RWPE1 (cell line): ENCODE measurements around the gene LRRC10.

Experiments
- CTCF ChIA-PET: fragments of 350-600 bp; sonication (Branson Sonifier 250); formaldehyde crosslinking; extraction: SDS; loops from one replicate; lab custom pipeline; 2021; lab: Yijun Ruan, JAX
- POLR2A ChIA-PET: fragments of 400-600 bp; formaldehyde crosslinking; extraction: SDS; loops from one replicate; lab custom pipeline; 2020; ENCODE audit warnings: antibody characterized with exemption; ENCODE audit not compliant: low non-redundant PET; lab: Yijun Ruan, JAX
- DNase-seq: peaks from one replicate; pipeline ENCODE4 v3.0.0; 2012; ENCODE audit warnings: low spot score
- H3K27ac ChIP-seq: fragments of 450-650 bp; 2 replicates; pipeline ENCODE4 v1.5.1; 2017
- TF ChIP-seq, protein P1 (sequence below): fragments of 450-650 bp; conservative IDR thresholded peaks from 2 replicates; pipeline ENCODE4 v1.5.1; 2017; ENCODE audit warnings: low read depth, mild to moderate bottlenecking

The LRRC10 gene

DNA sequence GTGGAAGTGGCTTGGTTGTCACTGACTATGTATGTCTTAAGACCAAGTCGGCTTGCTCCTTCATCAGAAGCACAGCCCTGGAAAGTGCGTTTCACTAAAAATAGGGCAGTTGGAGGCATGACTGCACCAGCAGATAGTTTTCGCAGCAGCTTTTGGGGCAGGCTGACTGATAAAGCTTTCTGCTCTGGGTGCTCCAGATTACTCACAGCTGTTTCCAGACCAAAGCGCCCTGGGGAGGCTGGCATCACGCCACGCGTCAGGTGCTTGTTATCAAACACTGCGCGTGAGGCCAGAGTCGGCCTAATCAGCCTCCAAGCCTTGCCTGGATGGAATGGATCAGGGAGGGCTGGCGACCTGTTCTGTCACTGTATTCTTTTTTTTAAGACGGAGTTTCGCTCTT lies 13.3 kb upstream of the LRRC10 start:
- CTCF ChIA-PET, result interaction anchor here (0.8 kb wide), 1 partner anchor 146 kb away, joined by 3 read pairs; no protein-coding TSS in a partner anchor
- TF ChIP-seq, protein P1, sequence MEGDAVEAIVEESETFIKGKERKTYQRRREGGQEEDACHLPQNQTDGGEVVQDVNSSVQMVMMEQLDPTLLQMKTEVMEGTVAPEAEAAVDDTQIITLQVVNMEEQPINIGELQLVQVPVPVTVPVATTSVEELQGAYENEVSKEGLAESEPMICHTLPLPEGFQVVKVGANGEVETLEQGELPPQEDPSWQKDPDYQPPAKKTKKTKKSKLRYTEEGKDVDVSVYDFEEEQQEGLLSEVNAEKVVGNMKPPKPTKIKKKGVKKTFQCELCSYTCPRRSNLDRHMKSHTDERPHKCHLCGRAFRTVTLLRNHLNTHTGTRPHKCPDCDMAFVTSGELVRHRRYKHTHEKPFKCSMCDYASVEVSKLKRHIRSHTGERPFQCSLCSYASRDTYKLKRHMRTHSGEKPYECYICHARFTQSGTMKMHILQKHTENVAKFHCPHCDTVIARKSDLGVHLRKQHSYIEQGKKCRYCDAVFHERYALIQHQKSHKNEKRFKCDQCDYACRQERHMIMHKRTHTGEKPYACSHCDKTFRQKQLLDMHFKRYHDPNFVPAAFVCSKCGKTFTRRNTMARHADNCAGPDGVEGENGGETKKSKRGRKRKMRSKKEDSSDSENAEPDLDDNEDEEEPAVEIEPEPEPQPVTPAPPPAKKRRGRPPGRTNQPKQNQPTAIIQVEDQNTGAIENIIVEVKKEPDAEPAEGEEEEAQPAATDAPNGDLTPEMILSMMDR, result no peak
- POLR2A ChIA-PET, result no interaction called here
- H3K27ac ChIP-seq, result no peak overlapping the region
- DNase-seq, result no peak

DNA sequence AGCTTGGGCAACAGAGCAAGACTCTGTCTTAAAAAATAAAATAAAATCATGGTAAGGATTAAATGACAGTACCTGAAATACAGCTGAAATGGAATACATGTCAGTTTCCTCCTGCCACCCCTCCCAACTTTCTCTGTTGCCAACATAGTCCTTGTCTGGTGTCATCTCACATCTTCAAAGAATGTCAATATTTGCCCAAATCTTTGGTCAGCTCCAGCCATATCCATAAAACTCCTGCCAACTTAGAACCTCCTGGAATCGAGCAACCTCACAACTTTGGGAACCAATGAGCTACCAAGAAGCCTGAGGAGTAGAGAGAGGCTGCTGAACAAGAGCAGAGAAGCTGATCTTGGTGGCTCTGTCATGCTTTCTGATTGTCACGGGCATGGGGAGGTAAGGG lies 10.8 kb upstream of the LRRC10 start:
- CTCF ChIA-PET, result interaction anchor here (0.6 kb wide), 1 partner anchor 11 kb away, joined by 4 read pairs; no protein-coding TSS in a partner anchor
- POLR2A ChIA-PET, result no interaction called here
- H3K27ac ChIP-seq, result no peak overlapping the region
- TF ChIP-seq, protein P1, result no peak
- no peak for DNase-seq

DNA sequence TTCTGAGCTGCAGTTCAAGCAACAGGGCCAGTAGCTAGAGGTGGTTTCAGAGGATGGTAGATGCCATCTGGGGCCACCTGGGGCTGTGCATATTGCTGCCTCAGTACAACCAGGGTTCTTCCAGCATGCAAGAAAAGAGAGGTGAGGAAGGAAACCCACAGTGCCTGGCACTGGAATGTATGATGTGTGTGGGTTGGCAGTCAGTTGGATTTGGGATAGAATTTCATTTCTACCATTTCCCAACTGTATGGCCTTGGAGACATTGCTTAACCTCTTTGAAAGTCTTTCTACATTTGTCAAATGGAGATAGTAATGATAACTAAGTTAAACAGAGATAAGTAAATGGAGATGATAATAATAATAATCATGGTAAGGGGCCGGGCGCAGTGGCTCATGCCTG lies 10.2 kb upstream of the LRRC10 start:
- H3K27ac ChIP-seq, result no peak overlapping the region
- DNase-seq, result no peak
- TF ChIP-seq, protein P1, result no peak
- POLR2A ChIA-PET, result no interaction called here
- CTCF ChIA-PET, result no interaction called here

DNA sequence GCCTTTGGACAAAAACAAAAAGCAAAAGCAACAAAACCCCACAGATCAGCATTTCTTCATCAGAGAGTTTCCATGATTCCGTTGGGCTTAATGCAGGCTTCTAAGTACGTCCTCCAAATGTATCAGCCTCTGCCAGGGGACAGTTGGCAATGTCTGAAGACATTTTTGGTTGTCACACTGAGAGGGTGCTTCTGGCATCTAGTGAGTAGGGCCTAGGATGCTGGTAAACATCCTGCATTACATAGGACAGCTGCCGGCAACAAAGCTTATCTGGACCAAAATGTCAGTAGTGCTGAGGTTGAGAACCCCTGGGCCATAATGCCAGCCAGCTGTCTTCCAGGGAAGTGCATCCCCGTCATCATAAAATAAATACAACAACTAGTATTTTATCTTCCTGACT lies 9.4 kb upstream of the LRRC10 start:
- TF ChIP-seq, protein P1, result no peak
- ChIA-PET POLR2A (no interaction called here), CTCF (interaction anchor here (0.6 kb wide), 1 partner anchor 80 kb away, joined by 3 read pairs; no protein-coding TSS in a partner anchor)
- DNase-seq, result no peak
- H3K27ac ChIP-seq, result no peak overlapping the region

DNA sequence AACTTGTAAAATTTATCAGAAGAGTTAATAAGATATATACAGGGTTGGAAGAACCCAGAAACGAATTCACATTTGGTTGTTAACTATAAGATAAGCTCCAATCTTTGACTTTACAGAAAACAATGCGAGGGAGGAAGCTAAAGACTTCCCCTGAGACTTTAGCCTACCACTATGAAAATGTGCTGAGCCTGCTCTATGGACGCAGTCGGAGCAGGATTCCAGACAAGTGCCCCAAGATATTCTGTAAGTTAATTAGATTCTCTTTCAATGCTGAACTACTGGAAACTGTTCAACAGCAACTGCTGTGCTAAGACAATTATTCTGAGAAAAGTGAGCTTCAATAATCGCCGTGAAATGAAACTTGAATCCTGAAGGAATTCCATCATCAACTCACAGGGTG lies 8.3 kb upstream of the LRRC10 start:
- CTCF ChIA-PET, result interaction anchor here (1.1 to 1.3 kb wide), 2 partner anchors 10 to 18 kb away, joined by 3 to 5 read pairs; no protein-coding TSS in a partner anchor
- TF ChIP-seq, protein P1, result no peak
- POLR2A ChIA-PET, result no interaction called here
- no peak overlapping the region for H3K27ac ChIP-seq
- no peak for DNase-seq

DNA sequence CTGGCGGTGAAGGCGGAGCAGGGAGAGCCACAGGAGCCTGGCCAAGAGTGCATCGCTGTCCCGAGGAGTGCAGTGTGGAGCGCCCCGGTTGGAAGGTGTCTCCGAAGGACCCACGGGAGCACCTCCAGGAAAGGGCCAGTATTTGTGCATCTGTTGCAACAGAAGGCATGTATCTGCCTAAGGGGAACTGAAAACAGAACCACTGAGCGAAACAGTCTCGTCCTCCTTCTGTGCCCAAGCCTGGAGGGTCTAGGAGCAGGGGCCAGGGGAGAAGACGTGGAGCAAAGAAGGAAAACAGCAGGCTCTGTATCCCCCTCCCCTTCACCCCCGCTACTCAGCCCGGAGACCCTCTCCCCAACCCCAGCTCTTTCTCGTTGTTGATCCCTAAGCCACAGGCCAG lies 5.3 kb upstream of the LRRC10 start:
- DNase-seq, result no peak
- ChIA-PET POLR2A (no interaction called here), CTCF (no interaction called here)
- TF ChIP-seq, protein P1, result no peak
- H3K27ac ChIP-seq, result no peak overlapping the region
